ENCODE measurements around the gene KIAA1671. TPM values are rescaled to one million over a fixed set of nuclear protein-coding genes. Genes with fewer than 3 reads are reported as not detected.
A peak's percentile ranks its signal among the peaks of the same experiment; 100 is the strongest.

The KIAA1671 gene
- total RNA-seq, 1 donor from 2014 or later: 46.7 TPM

DNA sequence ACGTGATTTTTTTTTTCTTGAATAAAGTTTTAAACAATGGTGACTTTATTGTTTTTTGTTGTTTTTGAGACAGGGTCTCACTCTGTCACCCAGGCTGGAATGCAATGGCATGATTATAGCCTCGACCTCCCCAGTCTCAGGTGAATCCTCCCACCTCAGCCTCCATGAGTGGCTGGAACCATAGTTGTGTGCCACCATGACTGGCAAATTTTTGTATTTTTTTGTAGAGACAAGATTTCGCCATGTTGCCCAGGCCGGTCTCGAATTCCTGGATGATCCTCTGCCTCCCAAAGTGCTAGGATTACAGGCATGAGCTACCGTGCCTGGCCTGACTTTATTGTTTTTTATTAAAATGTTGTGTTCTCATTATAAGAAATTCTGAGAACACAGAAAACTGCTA is 235.0 kb downstream of the KIAA1671 start:
- peaks cover 47% of the 10 kb centered on the region for H3K36me3 ChIP-seq

DNA sequence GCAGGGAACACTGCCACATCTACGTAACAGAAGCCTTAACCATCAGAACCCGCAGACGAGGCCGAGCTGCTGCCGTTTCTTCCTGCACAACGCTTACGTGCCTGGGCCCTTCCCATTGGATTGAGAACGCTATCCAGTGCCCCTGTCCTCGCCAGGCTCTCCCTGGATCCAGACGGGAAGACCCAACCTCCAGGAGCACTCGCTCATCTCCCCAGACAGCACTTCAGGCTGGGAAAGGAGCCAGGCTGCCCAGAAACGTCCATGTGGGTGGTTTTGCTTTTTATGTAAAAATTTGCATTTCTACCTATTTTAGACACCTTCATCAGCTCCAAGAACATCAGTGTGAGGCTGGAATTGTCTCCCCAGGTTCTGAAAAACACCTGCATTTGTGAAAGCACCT is 239.9 kb downstream of the KIAA1671 start:
- intact Hi-C loops (cut with DNase I): no loop called here
- H3K4me3 ChIP-seq: no peak overlapping the region
- TF ChIP-seq, protein P1, sequence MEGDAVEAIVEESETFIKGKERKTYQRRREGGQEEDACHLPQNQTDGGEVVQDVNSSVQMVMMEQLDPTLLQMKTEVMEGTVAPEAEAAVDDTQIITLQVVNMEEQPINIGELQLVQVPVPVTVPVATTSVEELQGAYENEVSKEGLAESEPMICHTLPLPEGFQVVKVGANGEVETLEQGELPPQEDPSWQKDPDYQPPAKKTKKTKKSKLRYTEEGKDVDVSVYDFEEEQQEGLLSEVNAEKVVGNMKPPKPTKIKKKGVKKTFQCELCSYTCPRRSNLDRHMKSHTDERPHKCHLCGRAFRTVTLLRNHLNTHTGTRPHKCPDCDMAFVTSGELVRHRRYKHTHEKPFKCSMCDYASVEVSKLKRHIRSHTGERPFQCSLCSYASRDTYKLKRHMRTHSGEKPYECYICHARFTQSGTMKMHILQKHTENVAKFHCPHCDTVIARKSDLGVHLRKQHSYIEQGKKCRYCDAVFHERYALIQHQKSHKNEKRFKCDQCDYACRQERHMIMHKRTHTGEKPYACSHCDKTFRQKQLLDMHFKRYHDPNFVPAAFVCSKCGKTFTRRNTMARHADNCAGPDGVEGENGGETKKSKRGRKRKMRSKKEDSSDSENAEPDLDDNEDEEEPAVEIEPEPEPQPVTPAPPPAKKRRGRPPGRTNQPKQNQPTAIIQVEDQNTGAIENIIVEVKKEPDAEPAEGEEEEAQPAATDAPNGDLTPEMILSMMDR (IDR thresholded peaks at IDR 0.05): no peak
- no peak overlapping the region for H3K27ac ChIP-seq
- ATAC-seq (no peak), DNase-seq (no peak)
- no peaks in the 10 kb centered on the region for H3K4me1 ChIP-seq
- H3K27me3 ChIP-seq: no peaks in the 10 kb centered on the region
- peaks cover 40% of the 10 kb centered on the region for H3K36me3 ChIP-seq
- H3K9me3 ChIP-seq: no peaks in the 10 kb centered on the region

More for the DNA sequence above, 235.0 kb downstream of the KIAA1671 start:
- no peak overlapping the region for H3K27ac ChIP-seq
- H3K4me1 ChIP-seq: peaks cover 3% of the 10 kb centered on the region
- TF ChIP-seq, protein P1 (IDR thresholded peaks at IDR 0.05): no peak
- no peaks in the 10 kb centered on the region for H3K27me3 ChIP-seq
- DNase-seq (no peak), ATAC-seq (no peak)
- H3K4me3 ChIP-seq: no peak overlapping the region
- H3K9me3 ChIP-seq: no peaks in the 10 kb centered on the region
- intact Hi-C loops (cut with DNase I): no loop called here

DNA sequence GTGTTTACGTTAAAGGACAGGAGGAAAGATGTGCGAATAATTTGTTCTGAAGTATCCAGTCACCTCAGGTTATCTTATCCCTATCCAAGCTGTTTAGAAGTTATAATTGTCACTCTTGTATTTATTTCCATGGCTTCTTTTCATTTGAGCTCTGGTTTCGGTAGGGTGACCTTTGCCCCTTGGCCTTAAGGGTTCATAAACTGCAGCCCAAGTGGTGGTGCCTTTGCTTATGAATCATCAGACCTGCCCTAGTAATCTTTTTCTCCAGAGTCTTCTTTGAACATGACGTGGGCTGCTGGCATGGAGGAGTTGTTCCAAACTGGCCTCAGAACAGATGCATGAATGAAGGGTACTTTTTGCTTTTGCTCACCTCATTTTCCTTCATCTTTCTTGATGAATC is 240.6 kb downstream of the KIAA1671 start:
- Histone ChIP-seq H3K4me3 (no peak overlapping the region), H3K9me3 (no peaks in the 10 kb centered on the region), H3K36me3 (peaks cover 40% of the 10 kb centered on the region), H3K27ac (no peak overlapping the region), H3K4me1 (no peaks in the 10 kb centered on the region), H3K27me3 (no peaks in the 10 kb centered on the region)
- ATAC-seq (no peak), DNase-seq (no peak)
- TF ChIP-seq, protein P1 (IDR thresholded peaks at IDR 0.05): no peak
- intact Hi-C loops (cut with DNase I): no loop called here

DNA sequence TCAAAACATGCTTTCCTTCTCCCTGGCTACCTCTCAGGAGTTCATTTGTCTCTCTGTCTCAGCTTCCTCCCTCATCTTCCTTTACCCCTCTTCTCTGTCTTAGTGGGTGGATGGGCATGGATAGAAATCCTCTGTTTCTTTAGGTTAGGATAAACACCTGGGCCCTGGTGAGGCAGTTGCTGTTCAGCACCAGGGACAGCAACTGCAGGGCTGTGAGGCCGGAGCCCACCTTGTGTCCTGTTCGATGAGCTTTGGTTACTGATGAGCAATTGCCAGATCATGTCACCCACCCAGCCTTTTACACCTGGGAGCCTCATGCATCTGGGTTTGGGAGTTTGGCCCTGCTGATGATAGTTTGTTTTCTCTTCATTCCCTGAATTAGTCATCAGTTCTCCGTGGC is 241.0 kb downstream of the KIAA1671 start:
- DNase-seq (peak; percentile 33), ATAC-seq (no peak)
- TF ChIP-seq, protein P1 (IDR thresholded peaks at IDR 0.05): no peak
- intact Hi-C loops (cut with DNase I): no loop called here
- H3K36me3 ChIP-seq: peaks cover 40% of the 10 kb centered on the region
- no peaks in the 10 kb centered on the region for H3K9me3 ChIP-seq
- H3K4me3 ChIP-seq: no peak overlapping the region
- no peaks in the 10 kb centered on the region for H3K27me3 ChIP-seq
- H3K27ac ChIP-seq: no peak overlapping the region
- no peaks in the 10 kb centered on the region for H3K4me1 ChIP-seq

DNA sequence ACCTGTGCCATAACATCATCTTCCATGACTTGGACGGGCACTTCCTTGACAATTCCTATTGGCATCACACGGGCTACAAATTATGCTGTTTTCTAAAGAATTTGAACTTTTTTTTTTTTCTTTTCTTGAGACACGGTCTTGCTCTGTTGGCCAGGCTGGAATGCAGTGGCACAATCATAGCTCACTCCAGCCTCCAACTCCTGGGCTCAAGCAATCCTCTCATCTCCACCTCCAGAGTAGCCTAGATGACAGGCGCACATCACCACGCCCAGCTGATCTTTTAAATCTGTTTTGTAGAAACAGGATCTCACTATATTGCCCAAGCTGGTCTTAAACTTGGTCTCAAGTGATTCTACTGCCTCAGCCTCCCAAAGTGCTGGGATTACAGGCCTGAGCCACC is 243.8 kb downstream of the KIAA1671 start:
- TF ChIP-seq, protein P1 (IDR thresholded peaks at IDR 0.05): no peak
- Histone ChIP-seq H3K27ac (no peak overlapping the region), H3K4me3 (no peak overlapping the region), H3K36me3 (peaks cover 26% of the 10 kb centered on the region), H3K4me1 (no peaks in the 10 kb centered on the region), H3K9me3 (no peaks in the 10 kb centered on the region), H3K27me3 (no peaks in the 10 kb centered on the region)
- no peak for ATAC-seq
- no peak for DNase-seq
- intact Hi-C loops (cut with DNase I): no loop called here

DNA sequence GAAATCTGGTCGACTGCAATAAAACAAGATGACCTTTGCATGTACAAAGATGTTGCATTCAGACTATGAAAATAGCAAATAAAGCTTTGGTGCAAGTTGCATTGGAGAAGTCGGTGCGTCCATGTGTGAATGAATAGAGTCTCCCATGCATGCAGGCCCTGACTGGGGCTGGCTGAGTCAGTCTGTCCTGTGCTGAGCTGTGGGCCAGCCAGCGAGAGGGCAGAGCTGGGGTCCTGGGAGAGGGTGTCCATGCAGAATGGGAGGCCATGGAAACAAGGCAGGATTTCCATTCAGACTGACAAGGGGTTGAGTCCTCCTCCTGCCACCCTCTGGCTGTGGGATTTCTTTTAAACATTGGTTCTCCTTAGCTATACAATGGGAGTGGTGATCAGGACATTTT is 244.8 kb downstream of the KIAA1671 start:
- H3K27ac ChIP-seq: no peak overlapping the region
- TF ChIP-seq, protein P1 (IDR thresholded peaks at IDR 0.05): no peak
- peaks cover 19% of the 10 kb centered on the region for H3K36me3 ChIP-seq
- DNase-seq (peak; percentile 54), ATAC-seq (no peak)
- intact Hi-C loops (cut with DNase I): no loop called here
- H3K4me1 ChIP-seq: no peaks in the 10 kb centered on the region
- no peaks in the 10 kb centered on the region for H3K27me3 ChIP-seq
- H3K9me3 ChIP-seq: no peaks in the 10 kb centered on the region
- H3K4me3 ChIP-seq: no peak overlapping the region
